Gastrocnemius medialis (tissue), 4 donors: Measurements from ENCODE around the gene CST9L. TPM values are rescaled to one million over a fixed set of nuclear protein-coding genes. Genes with fewer than 3 reads are reported as not detected.

Source experiments
- ATAC-seq, 2 donors: fragments of 150-250 bp; one replicate each; pipeline ENCODE4 v1.9.1; 2016
- DNase-seq, 2 donors: peaks; one replicate each; pipeline ENCODE4 v3.0.0-alpha.2; 2019
- H3K27ac ChIP-seq, 4 donors: fragments of 200-600 bp; sonication (generic); 1 replicate in 1 of 4; 2 replicates in 3 of 4; pipeline ENCODE4 v1.5.1; 2016 to 2018; ENCODE audit warnings: mild to moderate bottlenecking in 2 of 4, moderate library complexity in 1 of 4
- H3K27me3 ChIP-seq, 3 donors: fragments of 200-600 bp; sonication (generic) in 2 of 3; 1 replicate in 1 of 3; 2 replicates in 2 of 3; pipeline versions ENCODE4 v1.5.1 to v1.6.0; 2016 to 2019; ENCODE audit warnings: mild to moderate bottlenecking in 1 of 3, moderate library complexity in 1 of 3
- H3K36me3 ChIP-seq, 2 donors: fragments of 200-600 bp; sonication (generic) in 1 of 2; one replicate each; pipeline ENCODE4 v1.5.1; 2017 to 2018
- H3K4me1 ChIP-seq, 2 donors: fragments of 200-600 bp; sonication (generic) in 1 of 2; one replicate each; pipeline ENCODE4 v1.5.1; 2016 to 2017; ENCODE audit warnings: mild to moderate bottlenecking in 2 of 2
- H3K4me3 ChIP-seq, 4 donors: fragments of 200-600 bp; sonication (generic) in 3 of 4; 1 replicate in 1 of 4; 2 replicates in 3 of 4; pipeline ENCODE4 v1.5.1; 2016 to 2019; ENCODE audit warnings: mild to moderate bottlenecking in 2 of 4
- H3K9me3 ChIP-seq, 3 donors: fragments of 200-600 bp; sonication (generic) in 2 of 3; 1 replicate in 1 of 3; 2 replicates in 2 of 3; pipeline ENCODE4 v1.5.1; 2016 to 2019
- POLR2A ChIP-seq, 2 donors: fragments of 450-650 bp; IDR thresholded peaks; one replicate each; pipeline ENCODE4 v1.6.1; 2017; ENCODE audit warnings: antibody characterized with exemption in 2 of 2, mild to moderate bottlenecking in 2 of 2, moderate library complexity in 2 of 2
- in situ Hi-C, 4 donors: fragments of 200-750 bp; cut with MboI; loops; one replicate each; pipeline versions ENCODE4 v1.15.0 to v1.8.0; 2017; ENCODE audit warnings: low sequenced_read_pairs in 4 of 4
- intact Hi-C: fragments of 100-400 bp; cut with DNase I; formaldehyde crosslinking; loops from one replicate; pipeline ENCODE4 v1.15.1; 2023; ENCODE audit warnings: low total_unique reads
- total RNA-seq, 4 donors: library from RNA; depleted of rRNA; stranded (reverse); fragments of >200 nt; gene quantifications; one replicate each; pipeline versions ENCODE4 v1.1.0 to v1.2.3, GENCODE V29; 2016
- TF ChIP-seq, protein P1 (sequence below), 5 experiments: fragments of 450-650 bp in 3 of 5; fragments of 200-600 bp in 2 of 5; sonication (generic) in 2 of 5; IDR thresholded peaks in 4 of 5; conservative IDR thresholded peaks in 1 of 5; 1 replicate in 4 of 5; 2 replicates in 1 of 5; pipeline ENCODE4 v1.5.1; 2016 to 2019; ENCODE audit warnings: antibody characterized with exemption in 5 of 5, mild to moderate bottlenecking in 3 of 5, moderate library complexity in 3 of 5

CST9L gene
- total RNA-seq, 4 donors from 2014 or later = not detected

- Histone ChIP-seq H3K4me3 (no peak overlapping the region), H3K4me1 (no peaks in the 10 kb centered on the region), H3K27ac (no peak overlapping the region), H3K27me3 (no peaks in the 10 kb centered on the region), H3K9me3 (no peaks in the 10 kb centered on the region), H3K36me3 (no peaks in the 10 kb centered on the region)
- in situ Hi-C loops = no loop called here
- TF ChIP-seq POLR2A (IDR thresholded peaks at IDR 0.05) = no peak
- TF ChIP-seq, protein P1, sequence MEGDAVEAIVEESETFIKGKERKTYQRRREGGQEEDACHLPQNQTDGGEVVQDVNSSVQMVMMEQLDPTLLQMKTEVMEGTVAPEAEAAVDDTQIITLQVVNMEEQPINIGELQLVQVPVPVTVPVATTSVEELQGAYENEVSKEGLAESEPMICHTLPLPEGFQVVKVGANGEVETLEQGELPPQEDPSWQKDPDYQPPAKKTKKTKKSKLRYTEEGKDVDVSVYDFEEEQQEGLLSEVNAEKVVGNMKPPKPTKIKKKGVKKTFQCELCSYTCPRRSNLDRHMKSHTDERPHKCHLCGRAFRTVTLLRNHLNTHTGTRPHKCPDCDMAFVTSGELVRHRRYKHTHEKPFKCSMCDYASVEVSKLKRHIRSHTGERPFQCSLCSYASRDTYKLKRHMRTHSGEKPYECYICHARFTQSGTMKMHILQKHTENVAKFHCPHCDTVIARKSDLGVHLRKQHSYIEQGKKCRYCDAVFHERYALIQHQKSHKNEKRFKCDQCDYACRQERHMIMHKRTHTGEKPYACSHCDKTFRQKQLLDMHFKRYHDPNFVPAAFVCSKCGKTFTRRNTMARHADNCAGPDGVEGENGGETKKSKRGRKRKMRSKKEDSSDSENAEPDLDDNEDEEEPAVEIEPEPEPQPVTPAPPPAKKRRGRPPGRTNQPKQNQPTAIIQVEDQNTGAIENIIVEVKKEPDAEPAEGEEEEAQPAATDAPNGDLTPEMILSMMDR (IDR thresholded peaks at IDR 0.05 in 4 of 5, conservative IDR thresholded peaks at IDR 0.05 in 1 of 5) = no peak
- no peak for DNase-seq
- no peak for ATAC-seq
- intact Hi-C loops = no loop called here
Measured at GRCh38 chr20:23588434-23589403, 20.4 kb upstream of the CST9L start.

DNA sequence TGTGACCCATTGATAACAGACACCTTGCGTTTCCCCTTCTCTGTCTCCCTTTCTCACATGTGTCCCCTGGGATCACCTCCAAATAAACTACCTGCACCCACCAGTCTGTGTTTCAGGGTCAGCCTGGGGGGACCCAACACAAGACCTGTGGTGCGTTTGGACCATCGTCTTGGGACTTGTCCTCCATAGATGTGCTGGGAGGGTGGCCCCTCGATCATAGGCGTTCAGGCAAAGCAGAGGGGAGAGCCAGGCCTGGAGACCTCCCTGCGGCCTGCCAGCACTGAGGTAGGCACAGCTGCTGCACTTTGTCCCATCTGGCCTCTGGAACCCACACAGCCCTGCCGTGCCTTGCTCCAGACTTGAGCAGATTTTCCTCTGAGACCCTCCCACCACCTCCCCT, 19.3 kb upstream of the CST9L start:
- H3K27me3 ChIP-seq = no peaks in the 10 kb centered on the region
- no peak for TF ChIP-seq POLR2A (IDR thresholded peaks at IDR 0.05)
- TF ChIP-seq, protein P1 (IDR thresholded peaks at IDR 0.05 in 4 of 5, conservative IDR thresholded peaks at IDR 0.05 in 1 of 5) = no peak
- no peak overlapping the region for H3K4me3 ChIP-seq
- DNase-seq (no peak), ATAC-seq (no peak)
- H3K36me3 ChIP-seq = no peaks in the 10 kb centered on the region
- H3K4me1 ChIP-seq = no peaks in the 10 kb centered on the region
- no peak overlapping the region for H3K27ac ChIP-seq
- H3K9me3 ChIP-seq = no peaks in the 10 kb centered on the region
- intact Hi-C loops (no loop called here), in situ Hi-C loops (no loop called here)

DNA sequence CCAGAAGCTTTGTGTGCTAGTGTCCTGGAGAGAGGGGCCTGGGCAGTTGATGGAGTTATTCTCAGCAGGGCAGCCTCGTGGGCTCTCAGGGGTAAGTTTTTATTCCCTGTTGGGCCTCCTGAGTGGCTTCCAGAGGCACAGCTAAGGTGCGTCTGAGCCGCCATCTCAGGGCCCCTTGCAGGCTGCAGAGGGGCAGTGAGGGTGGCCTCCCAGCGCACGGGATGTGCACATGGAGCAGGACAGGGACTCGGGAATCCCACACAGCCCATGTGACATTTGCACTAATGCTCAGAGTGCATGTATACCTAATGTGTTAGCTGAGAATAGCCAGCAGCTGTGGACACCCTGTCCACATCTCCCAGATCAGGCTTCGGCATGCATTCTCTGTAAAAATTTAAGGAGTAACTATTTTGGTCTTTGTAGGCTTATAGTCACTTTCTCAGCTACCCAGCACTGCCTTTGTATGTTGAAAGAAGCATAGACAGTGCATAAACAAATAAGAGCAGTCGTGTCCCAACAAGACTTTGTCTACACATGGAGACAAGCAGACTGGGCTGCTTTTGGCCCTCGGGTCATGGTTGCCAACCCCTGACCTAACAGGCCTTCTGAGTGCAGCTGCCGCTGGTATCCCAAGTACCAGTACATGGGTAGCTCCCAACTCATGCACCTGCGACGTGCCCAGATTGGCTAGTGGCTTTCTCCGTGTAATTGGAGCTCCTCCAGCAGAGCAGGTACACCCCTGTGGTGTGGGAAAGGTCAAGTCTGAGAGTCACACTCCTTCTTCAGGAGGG, 18.6 kb upstream of the CST9L start:
- DNase-seq (no peak), ATAC-seq (no peak)
- in situ Hi-C loops = no loop called here
- no peak overlapping the region for H3K27ac ChIP-seq
- H3K4me1 ChIP-seq = no peaks in the 10 kb centered on the region
- H3K9me3 ChIP-seq = no peaks in the 10 kb centered on the region
- no peaks in the 10 kb centered on the region for H3K36me3 ChIP-seq
- H3K4me3 ChIP-seq = no peak overlapping the region
- intact Hi-C loops = no loop called here
- TF ChIP-seq, protein P1 (IDR thresholded peaks at IDR 0.05 in 4 of 5, conservative IDR thresholded peaks at IDR 0.05 in 1 of 5) = no peak
- TF ChIP-seq POLR2A (IDR thresholded peaks at IDR 0.05) = no peak
- no peaks in the 10 kb centered on the region for H3K27me3 ChIP-seq

GRCh38 chr20:23585808-23586734, 17.8 kb upstream of the CST9L start:
- ATAC-seq (no peak), DNase-seq (no peak)
- in situ Hi-C loops = no loop called here
- intact Hi-C loops = no loop called here
- Histone ChIP-seq H3K4me1 (no peaks in the 10 kb centered on the region), H3K9me3 (no peaks in the 10 kb centered on the region), H3K27me3 (no peaks in the 10 kb centered on the region), H3K4me3 (no peak overlapping the region), H3K36me3 (no peaks in the 10 kb centered on the region), H3K27ac (no peak overlapping the region)
- TF ChIP-seq, protein P1 (IDR thresholded peaks at IDR 0.05 in 4 of 5, conservative IDR thresholded peaks at IDR 0.05 in 1 of 5) = no peak
- no peak for TF ChIP-seq POLR2A (IDR thresholded peaks at IDR 0.05)
